WERI-Rb-1 (cell line): Measurements from ENCODE around the gene FRMPD1.

Experiments
- DNase-seq: peaks from one replicate; pipeline ENCODE4 v3.0.0-alpha.2; 2020
- H3K27ac ChIP-seq: fragments of 250-450 bp; sonication (Bioruptor Pico); 2 replicates; pipeline ENCODE4 v1.5.1; 2020; ENCODE audit warnings: mild to moderate bottlenecking, moderate library complexity
- H3K27me3 ChIP-seq: fragments of 250-450 bp; sonication (Bioruptor Pico); 2 replicates; pipeline ENCODE4 v1.5.1; 2021; ENCODE audit warnings: mild to moderate bottlenecking, low read depth, moderate library complexity; ENCODE audit not compliant: insufficient read depth, severe bottlenecking
- H3K36me3 ChIP-seq: fragments of 250-450 bp; sonication (Bioruptor Pico); 2 replicates; pipeline ENCODE4 v1.5.1; 2020; ENCODE audit warnings: mild to moderate bottlenecking, moderate library complexity
- H3K4me3 ChIP-seq: 2 replicates; pipeline ENCODE4 v1.5.1; 2011; ENCODE audit warnings: low read depth, mild to moderate bottlenecking, control low read depth, low read length
- H3K9me3 ChIP-seq: fragments of 250-450 bp; sonication (Bioruptor Pico); 2 replicates; pipeline ENCODE4 v1.5.1; 2021; ENCODE audit warnings: mild to moderate bottlenecking, moderate library complexity; ENCODE audit not compliant: severe bottlenecking
- TF ChIP-seq, protein P1 (sequence below): IDR thresholded peaks from 2 replicates; pipeline ENCODE4 v1.5.1; 2011; ENCODE audit warnings: low read depth, mild to moderate bottlenecking, control low read depth, inconsistent platforms, low read length

The FRMPD1 gene

GRCh38 chr9:37643214-37643613, 7.5 kb upstream of the FRMPD1 start:
- TF ChIP-seq, protein P1, sequence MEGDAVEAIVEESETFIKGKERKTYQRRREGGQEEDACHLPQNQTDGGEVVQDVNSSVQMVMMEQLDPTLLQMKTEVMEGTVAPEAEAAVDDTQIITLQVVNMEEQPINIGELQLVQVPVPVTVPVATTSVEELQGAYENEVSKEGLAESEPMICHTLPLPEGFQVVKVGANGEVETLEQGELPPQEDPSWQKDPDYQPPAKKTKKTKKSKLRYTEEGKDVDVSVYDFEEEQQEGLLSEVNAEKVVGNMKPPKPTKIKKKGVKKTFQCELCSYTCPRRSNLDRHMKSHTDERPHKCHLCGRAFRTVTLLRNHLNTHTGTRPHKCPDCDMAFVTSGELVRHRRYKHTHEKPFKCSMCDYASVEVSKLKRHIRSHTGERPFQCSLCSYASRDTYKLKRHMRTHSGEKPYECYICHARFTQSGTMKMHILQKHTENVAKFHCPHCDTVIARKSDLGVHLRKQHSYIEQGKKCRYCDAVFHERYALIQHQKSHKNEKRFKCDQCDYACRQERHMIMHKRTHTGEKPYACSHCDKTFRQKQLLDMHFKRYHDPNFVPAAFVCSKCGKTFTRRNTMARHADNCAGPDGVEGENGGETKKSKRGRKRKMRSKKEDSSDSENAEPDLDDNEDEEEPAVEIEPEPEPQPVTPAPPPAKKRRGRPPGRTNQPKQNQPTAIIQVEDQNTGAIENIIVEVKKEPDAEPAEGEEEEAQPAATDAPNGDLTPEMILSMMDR: no peak

DNA sequence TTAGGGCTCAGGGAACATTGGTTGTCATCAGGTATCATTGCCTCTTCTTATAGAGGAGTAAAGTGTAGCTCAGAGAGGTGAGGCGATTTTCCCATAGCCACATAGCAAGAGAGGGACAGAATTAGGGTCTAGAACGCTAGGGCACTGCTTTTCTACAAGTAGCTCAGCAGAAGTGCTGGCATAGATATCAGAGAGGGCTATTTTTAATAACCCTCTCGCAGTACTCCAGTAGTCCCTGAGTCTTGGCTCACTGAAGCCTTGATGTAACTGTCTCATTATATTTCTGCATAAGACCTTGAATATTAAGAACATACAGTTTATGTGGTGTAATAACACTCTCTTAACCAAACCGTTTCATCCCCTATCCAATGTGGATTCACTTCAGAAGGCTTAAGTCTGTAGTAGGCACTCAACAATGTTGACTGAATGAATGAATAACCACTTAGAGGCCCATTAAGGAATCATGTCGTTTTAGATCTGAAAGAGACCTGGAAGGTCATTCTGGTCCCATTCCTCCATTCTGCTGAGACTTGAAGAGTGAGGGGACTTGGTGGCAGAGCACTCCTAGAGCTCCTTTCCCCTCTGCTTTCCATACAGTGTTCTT, 4.7 kb upstream of the FRMPD1 start:
- TF ChIP-seq, protein P1: no peak
- H3K27me3 ChIP-seq: no peaks in the 10 kb centered on the region
- no peak for DNase-seq
- H3K27ac ChIP-seq: no peak overlapping the region
- no peaks in the 10 kb centered on the region for H3K9me3 ChIP-seq
- no peak overlapping the region for H3K4me3 ChIP-seq
- no peaks in the 10 kb centered on the region for H3K36me3 ChIP-seq

More at GRCh38 chr9:37643214-37643613, 7.5 kb upstream of the FRMPD1 start:
- Histone ChIP-seq H3K27me3 (no peaks in the 10 kb centered on the region), H3K9me3 (no peaks in the 10 kb centered on the region), H3K36me3 (no peaks in the 10 kb centered on the region), H3K4me3 (no peak overlapping the region), H3K27ac (no peak overlapping the region)
- no peak for DNase-seq

- H3K4me3 ChIP-seq: peak overlapping the region; percentile 31
- H3K27ac ChIP-seq: no peak overlapping the region
- no peaks in the 10 kb centered on the region for H3K9me3 ChIP-seq
- no peaks in the 10 kb centered on the region for H3K27me3 ChIP-seq
- no peaks in the 10 kb centered on the region; the same call in 1 of the 2 replicates for H3K36me3 ChIP-seq
- TF ChIP-seq, protein P1: no peak
- no peak for DNase-seq
Observed at GRCh38 chr9:37650299-37650872, 368 bp upstream of the FRMPD1 start.

DNA sequence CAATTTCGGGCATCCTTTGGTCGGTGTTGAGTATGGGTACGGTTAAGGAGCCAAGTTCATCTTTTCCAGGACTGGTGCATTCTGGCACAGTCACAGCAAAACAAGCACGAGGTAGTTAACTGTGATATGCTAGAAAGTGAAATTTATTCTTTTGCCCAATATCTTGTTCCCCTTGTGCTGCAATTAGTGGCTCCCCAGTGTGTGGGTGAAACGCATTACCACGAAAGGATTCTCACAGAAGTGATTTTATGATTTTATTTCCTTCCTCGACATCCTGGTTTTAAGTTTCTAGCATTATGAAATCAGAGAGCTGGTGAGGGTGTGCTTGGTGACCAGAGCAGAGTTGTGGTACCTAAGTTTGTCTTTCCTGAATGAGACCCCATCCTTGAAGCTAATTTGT, 1.5 kb downstream of the FRMPD1 start:
- Histone ChIP-seq H3K27me3 (no peaks in the 10 kb centered on the region), H3K9me3 (no peaks in the 10 kb centered on the region)
- TF ChIP-seq, protein P1: no peak

DNA sequence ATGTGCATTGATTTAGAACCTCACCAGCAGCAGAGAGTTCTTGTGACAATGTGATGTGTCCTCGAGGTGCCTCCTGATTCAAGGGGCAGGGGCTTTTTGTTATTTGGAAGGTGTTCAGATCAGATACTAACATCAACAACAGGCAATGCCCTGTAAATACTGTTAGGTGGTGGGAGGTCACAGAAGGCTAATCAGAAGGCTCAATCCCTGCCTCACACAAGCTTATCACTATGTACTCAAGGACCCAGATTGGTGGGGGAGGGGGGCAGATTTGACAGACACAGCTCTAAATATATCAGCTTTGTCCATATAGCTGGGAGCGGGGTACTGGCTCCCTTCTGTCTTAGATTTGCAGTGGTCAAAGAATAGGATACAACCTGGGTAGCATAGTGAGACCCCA, 2.6 kb downstream of the FRMPD1 start:
- peak overlapping the region; percentile 15 for H3K4me3 ChIP-seq
- TF ChIP-seq, protein P1: no peak
- H3K27me3 ChIP-seq: no peaks in the 10 kb centered on the region

More for the DNA sequence above, 1.5 kb downstream of the FRMPD1 start:
- no peak for DNase-seq
- no peak overlapping the region for H3K27ac ChIP-seq
- no peak overlapping the region for H3K4me3 ChIP-seq
- H3K36me3 ChIP-seq: no peaks in the 10 kb centered on the region; the same call in 1 of the 2 replicates

DNA sequence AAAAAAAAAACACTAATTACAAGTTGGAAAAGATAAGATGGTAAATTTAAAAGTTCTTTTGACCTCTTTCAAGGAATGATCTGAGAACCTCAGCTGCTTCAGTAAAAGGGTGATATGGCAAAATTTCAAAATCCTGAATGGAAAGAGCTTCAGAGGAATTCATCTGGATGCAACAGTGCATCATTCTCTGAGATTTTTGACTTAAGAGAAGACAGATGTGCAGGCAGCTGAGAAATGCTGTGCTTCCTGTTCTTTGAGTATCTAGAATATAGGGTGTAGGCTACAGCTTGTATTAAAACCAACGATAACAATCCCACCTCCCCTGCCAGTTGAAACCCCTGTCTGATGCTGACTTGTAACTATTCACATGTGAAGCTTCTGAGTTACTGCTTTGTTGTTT, 6.2 kb downstream of the FRMPD1 start:
- DNase-seq: no peak
- H3K36me3 ChIP-seq: no peaks in the 10 kb centered on the region; the same call in 1 of the 2 replicates
- no peaks in the 10 kb centered on the region for H3K27me3 ChIP-seq
- no peak overlapping the region for H3K4me3 ChIP-seq
- no peaks in the 10 kb centered on the region for H3K9me3 ChIP-seq
- TF ChIP-seq, protein P1: no peak
- H3K27ac ChIP-seq: no peak overlapping the region

More for the DNA sequence above, 2.6 kb downstream of the FRMPD1 start:
- DNase-seq: peak; percentile 91
- H3K36me3 ChIP-seq: no peaks in the 10 kb centered on the region; the same call in 1 of the 2 replicates
- H3K27ac ChIP-seq: peak overlapping the region; percentile 61
- H3K9me3 ChIP-seq: no peaks in the 10 kb centered on the region
